HEK293T (cell line): Measurements from ENCODE around the gene CDH2.

ENCODE experiments used
- ARNT ChIP-seq: fragments of 450-650 bp; IDR thresholded peaks from 2 replicates; pipeline ENCODE4 v1.6.1; 2017; ENCODE audit warnings: mild to moderate bottlenecking
- ELF4 ChIP-seq: fragments of 450-650 bp; IDR thresholded peaks from 2 replicates; pipeline ENCODE4 v1.6.1; 2017; ENCODE audit warnings: antibody characterized with exemption
- FOXA1 ChIP-seq: fragments of 450-650 bp; IDR thresholded peaks from 2 replicates; pipeline ENCODE4 v1.6.1; 2016; ENCODE audit warnings: mild to moderate bottlenecking
- L3MBTL2 ChIP-seq: fragments of 450-650 bp; conservative IDR thresholded peaks from 2 replicates; pipeline ENCODE4 v1.6.1; 2016; ENCODE audit warnings: mild to moderate bottlenecking
- LEF1 ChIP-seq: fragments of 450-650 bp; IDR thresholded peaks from 2 replicates; pipeline ENCODE4 v1.6.1; 2017; ENCODE audit warnings: mild to moderate bottlenecking, borderline replicate concordance
- PKNOX1 ChIP-seq: fragments of 450-650 bp; IDR thresholded peaks from 2 replicates; pipeline ENCODE4 v1.6.1; 2016
- SP1 ChIP-seq: fragments of 450-650 bp; IDR thresholded peaks from 2 replicates; pipeline ENCODE4 v1.6.1; 2017
- SUZ12 ChIP-seq: fragments of 450-650 bp; IDR thresholded peaks from 2 replicates; pipeline ENCODE4 v1.6.1; 2016; ENCODE audit warnings: mild to moderate bottlenecking

GRCh38 chr18:28018351-28018750 is 158.6 kb downstream of the CDH2 start:
- TF ChIP-seq LEF1 (no peak), L3MBTL2 (no peak), SP1 (no peak), ELF4 (no peak), SUZ12 (no peak), ARNT (no peak), PKNOX1 (no peak), FOXA1 (no peak)
